DMS153 (cell line): ENCODE data around the gene ADIPOR2.

ENCODE experiments used
- DNase-seq: peaks from one replicate; lab custom pipeline; 2025; lab: John Stamatoyannopoulos, UW

Gene ADIPOR2

GRCh38 chr12:1777798-1778197 lies 86.9 kb downstream of the ADIPOR2 start:
- DNase-seq, result no peak

- DNase-seq, result no peak
Observed at GRCh38 chr12:1778911-1779310, 88.0 kb downstream of the ADIPOR2 start.

- no peak for DNase-seq
Observed at GRCh38 chr12:1779783-1780182, 88.9 kb downstream of the ADIPOR2 start.

- DNase-seq, result no peak
Observed at GRCh38 chr12:1781772-1782171, 90.9 kb downstream of the ADIPOR2 start.

- no peak for DNase-seq
Observed at GRCh38 chr12:1782215-1782614, 91.3 kb downstream of the ADIPOR2 start.

- DNase-seq, result no peak
Observed at GRCh38 chr12:1787714-1788113, 96.8 kb downstream of the ADIPOR2 start.

DNA sequence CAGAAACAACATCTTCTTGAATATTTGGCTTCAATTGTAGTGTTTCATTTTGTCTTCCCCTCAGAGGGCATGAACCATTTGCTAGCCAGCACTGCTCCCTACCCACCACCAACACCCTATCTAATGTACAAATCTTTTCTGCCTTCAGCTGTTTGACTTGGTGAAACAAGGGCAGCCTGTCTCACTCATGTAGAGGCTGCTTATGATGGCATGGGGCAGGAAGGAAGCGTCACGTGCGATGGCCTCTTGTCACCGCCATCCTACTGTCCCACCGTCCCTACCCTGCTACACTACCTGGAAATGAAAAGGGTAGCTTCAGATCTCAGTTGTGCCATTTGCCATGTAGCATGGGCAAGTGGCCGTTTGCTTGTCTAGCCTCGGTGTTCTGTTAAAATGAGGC lies 99.6 kb downstream of the ADIPOR2 start:
- DNase-seq, result no peak

- DNase-seq, result no peak
Observed at GRCh38 chr12:1791104-1791841, 100.4 kb downstream of the ADIPOR2 start.

- no peak for DNase-seq
Observed at GRCh38 chr12:1792406-1792805, 101.5 kb downstream of the ADIPOR2 start.

DNA sequence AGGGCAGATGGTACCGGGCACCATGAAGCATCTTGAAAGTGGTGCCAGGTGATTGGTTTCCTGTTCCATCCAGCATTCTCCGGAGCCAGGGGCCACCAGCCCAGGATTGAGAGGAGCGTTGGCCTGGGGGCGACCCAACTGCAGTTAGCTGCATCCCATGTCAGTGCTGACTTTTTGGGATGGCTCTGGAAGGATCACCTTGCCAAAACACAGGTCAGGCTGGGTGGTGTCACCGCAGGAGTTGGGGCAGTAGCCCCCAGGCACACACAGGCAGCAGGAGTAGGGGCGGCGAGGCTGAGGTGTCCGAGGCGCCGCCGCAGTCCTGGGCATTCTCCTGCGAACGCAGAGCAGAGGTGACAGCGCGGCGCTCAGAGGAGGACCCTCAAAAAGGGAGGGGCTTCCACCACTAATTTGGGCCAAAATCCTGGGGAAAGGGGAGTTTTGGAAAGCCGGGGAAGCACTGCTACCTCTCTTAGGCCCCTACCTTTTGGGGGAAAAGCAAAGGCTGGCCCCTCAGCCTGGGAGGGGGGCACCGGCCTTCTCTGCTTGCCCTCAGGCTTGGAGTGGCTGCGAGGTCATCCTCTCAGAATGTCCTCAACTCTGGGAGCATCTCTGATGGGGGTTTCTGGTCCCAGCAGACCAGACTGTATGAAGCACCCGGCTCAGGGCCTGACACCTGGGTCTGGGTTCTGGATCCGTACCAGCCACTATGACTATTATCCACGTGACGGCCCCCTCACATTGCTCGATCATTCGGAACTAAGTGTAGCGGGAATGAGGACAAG lies 102.7 kb downstream of the ADIPOR2 start:
- DNase-seq, result no peak

- no peak for DNase-seq
Observed at GRCh38 chr12:1794440-1795090, 103.7 kb downstream of the ADIPOR2 start.

GRCh38 chr12:1795221-1795784 lies 104.4 kb downstream of the ADIPOR2 start:
- DNase-seq, result no peak

GRCh38 chr12:1795785-1796514 lies 105.1 kb downstream of the ADIPOR2 start:
- DNase-seq, result peak; percentile 80

DNA sequence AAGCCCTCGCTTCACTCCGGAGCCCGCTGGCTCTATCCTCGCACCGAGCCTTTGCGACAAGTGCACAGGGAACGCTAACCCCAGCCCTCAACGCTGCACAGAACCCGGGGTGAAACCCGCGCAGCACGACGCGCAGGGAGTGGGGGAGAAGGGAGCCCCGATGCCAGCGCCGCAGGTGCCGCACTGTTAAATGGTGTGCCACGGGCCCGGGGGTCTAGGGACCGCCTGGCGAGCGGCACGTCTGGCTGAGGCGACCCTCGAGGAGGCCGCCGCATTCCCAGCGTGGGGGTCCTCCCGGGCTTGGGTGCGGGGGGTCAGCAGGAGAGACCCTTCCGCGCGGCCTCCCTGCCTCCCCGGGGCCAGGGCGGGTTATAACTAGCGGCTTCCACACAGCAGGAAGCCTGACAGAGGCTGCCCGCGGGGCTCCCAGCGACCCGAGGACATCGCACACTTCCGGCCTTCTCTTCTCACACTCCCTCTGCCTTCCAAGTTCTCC lies 105.7 kb downstream of the ADIPOR2 start:
- DNase-seq, result peak; percentile 36

DNA sequence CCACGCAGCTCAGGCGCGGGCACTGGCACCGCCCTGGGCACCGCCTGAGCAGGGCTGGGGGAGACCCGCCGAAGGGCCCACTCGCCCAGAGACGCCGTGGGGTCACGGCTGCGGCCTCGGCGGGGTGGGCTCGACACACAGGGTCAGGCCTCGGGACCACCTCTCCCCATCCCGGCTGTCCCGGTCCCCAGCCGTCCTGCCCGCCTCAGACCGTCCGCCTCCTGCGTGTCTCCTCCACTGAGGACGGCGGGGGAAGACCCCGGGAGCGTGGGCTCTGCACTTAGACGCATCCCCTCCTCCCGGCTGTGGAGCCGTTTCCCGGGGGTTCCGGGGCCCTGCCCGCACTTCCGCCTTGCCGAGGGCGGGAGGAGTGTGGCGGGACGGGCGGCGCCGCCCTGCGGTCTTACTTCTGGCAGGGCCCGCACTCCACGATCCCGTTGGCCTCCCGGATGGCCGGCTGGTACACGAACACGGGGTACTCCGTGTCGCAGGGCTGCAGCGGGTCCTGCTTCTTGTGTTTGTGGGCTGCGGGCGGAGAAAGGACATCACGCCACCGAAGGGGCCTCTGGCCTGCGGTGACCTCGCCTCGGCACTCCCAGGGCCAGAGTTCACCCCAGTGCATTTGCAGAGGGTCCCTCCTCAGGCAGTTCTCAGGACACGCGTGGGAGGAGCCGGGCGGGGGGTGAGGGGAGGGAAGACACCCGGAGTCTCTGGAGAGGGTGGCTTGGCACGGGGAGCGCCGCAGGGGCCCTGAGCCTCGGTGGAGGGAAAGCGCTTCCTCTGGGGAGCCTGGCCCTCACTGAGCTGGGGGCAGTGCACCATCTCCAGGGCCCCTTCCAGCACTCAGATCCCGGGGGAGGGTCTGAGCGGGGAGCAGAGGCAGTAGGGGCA lies 106.4 kb downstream of the ADIPOR2 start:
- no peak for DNase-seq

DNA sequence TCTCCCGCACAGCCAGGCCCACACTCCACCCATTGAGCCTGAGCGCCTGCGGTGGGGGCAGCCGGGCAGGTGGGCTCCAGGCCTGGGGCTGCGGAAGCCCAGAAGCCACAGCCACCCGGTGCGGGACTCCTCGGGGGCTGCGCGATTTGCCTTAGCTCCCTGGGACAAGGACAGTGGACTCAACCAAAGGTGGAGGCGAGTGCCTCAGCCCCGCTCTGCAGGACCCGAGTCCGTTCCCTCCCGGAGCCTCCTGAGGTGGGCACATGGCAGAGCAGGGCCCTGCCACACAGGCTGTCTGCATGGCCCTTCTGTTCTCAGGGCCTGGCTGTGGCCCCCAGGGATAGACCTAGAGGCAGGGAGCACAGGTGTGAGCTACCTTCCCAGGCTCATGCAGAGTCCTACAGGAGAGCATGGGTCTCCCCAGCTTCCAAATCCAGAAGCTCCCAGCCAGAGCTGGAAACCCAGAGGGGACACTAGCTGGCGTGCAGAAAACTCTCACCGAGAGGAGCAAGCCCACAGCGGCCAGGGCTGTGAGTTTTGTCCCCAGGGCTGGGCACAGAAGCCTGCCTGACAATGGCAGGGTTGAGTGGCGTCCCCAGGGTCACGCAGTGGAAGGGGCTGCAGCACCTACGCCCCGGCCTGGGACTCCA lies 107.2 kb downstream of the ADIPOR2 start:
- DNase-seq, result no peak

- DNase-seq, result no peak
Observed at GRCh38 chr12:1798641-1799020, 107.8 kb downstream of the ADIPOR2 start.

- DNase-seq, result no peak
Observed at GRCh38 chr12:1799051-1799881, 108.4 kb downstream of the ADIPOR2 start.

DNA sequence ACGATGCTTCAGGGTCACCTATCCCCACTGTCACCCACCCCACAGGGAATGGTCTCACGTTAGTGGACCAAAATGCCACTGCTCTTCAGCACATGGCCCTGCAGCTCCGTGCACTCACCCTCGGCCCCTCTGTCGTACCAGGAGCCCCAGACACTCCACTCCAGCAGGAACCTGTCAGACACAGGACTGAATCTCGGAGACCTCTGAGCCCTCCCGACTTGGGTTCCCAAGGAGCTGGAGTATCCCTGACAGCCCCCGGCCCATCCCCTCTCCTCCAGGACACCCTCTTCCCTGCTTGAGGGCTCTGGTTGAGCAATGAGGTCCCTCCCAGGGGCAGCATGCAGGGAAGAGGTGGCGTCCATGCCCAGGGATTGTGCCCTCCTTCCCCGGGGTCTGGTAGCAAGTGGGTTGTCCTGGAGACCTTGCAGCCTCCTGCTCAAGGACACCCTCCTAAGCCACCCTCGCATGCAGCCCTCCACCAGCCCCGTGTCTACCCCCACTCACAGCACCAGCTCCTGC lies 109.1 kb downstream of the ADIPOR2 start:
- no peak for DNase-seq
